LNCAP (cell line): ENCODE measurements around the gene SPACA7.

Experiments
- CTCF ChIP-seq: fragments of 450-650 bp; IDR thresholded peaks from 2 replicates; pipeline ENCODE4 v1.5.1; 2017; ENCODE audit warnings: mild to moderate bottlenecking

The SPACA7 gene

GRCh38 chr13:112454648-112455334 lies 78.6 kb downstream of the SPACA7 start:
- TF ChIP-seq CTCF = no peak

GRCh38 chr13:112455476-112456059 lies 79.4 kb downstream of the SPACA7 start:
- no peak for TF ChIP-seq CTCF

- no peak for TF ChIP-seq CTCF
Measured at GRCh38 chr13:112456138-112457056, 80.2 kb downstream of the SPACA7 start.

GRCh38 chr13:112457081-112457480 lies 80.9 kb downstream of the SPACA7 start:
- no peak for TF ChIP-seq CTCF

GRCh38 chr13:112457485-112457884 lies 81.3 kb downstream of the SPACA7 start:
- TF ChIP-seq CTCF = no peak

GRCh38 chr13:112462408-112462807 lies 86.3 kb downstream of the SPACA7 start:
- no peak for TF ChIP-seq CTCF

- no peak for TF ChIP-seq CTCF
Measured at GRCh38 chr13:112464720-112465119, 88.6 kb downstream of the SPACA7 start.
